Activated CD4-positive, alpha-beta T cell treated with anti-CD3 and anti-CD28 coated beads, Interleukin-2, amount 10 ng/mL, durations not matched to agents 7 days and 5 days (primary cell): Measurements from ENCODE around the gene RGS3. TPM values are rescaled to one million over a fixed set of nuclear protein-coding genes. Genes with fewer than 3 reads are reported as not detected.

Experiments used
- CTCF ChIA-PET: fragments of 350-600 bp; sonication (Branson Sonifier 250); formaldehyde crosslinking; loops from one replicate; lab custom pipeline; 2021; ENCODE audit warnings: antibody characterized with exemption; lab: Charles Lee
- POLR2A ChIA-PET: fragments of 350-600 bp; sonication (Branson Sonifier 250); formaldehyde crosslinking; loops from one replicate; lab custom pipeline; 2021; ENCODE audit warnings: antibody characterized with exemption; lab: Charles Lee
- DNase-seq: peaks from one replicate; pipeline ENCODE4 v3.0.0-alpha.2; 2020
- H3K27ac Mint-ChIP-seq: one replicate; pipeline ENCODE4 v1.8.0; 2021; ENCODE audit warnings: mild to moderate bottlenecking, moderate library complexity, mixed read lengths
- H3K27me3 Mint-ChIP-seq: one replicate; pipeline ENCODE4 v1.8.0; 2021; ENCODE audit warnings: mixed read lengths
- H3K36me3 Mint-ChIP-seq: one replicate; pipeline ENCODE4 v1.8.0; 2021; ENCODE audit warnings: low read depth, mixed read lengths
- H3K4me1 Mint-ChIP-seq: one replicate; pipeline ENCODE4 v1.8.0; 2021; ENCODE audit warnings: mixed read lengths
- H3K4me3 Mint-ChIP-seq: one replicate; pipeline ENCODE4 v1.8.0; 2021; ENCODE audit warnings: mild to moderate bottlenecking, moderate library complexity, mixed read lengths
- H3K9me3 Mint-ChIP-seq: one replicate; pipeline ENCODE4 v1.8.0; 2021; ENCODE audit warnings: mixed read lengths
- total RNA-seq, 2 experiments: library from RNA; stranded (reverse); gene quantifications; one replicate each; pipeline ENCODE4 v1.2.3, GENCODE V29; 2021

RGS3 gene
- total RNA-seq, 2 experiments from 2014 or later = 41.5 to 41.6 TPM

- Mint-ChIP-seq H3K9me3 (no peaks in the 10 kb centered on the region), H3K27ac (no peak overlapping the region)
- POLR2A ChIA-PET = no interaction called here
These were observed 17.2 kb upstream of the RGS3 start for GRCh38 chr9:113446323-113446740.

GRCh38 chr9:113449376-113449775 is 14.2 kb upstream of the RGS3 start:
- H3K27me3 Mint-ChIP-seq = no peaks in the 10 kb centered on the region
- no peaks in the 10 kb centered on the region for H3K36me3 Mint-ChIP-seq
- ChIA-PET POLR2A (no interaction called here), CTCF (interaction anchor here (2.4 kb wide), 1 partner anchor 133 kb away, joined by 11 read pairs; no protein-coding TSS in a partner anchor)
- H3K27ac Mint-ChIP-seq = no peak overlapping the region
- H3K4me1 Mint-ChIP-seq = peaks cover 1% of the 10 kb centered on the region
- DNase-seq = no peak
- no peaks in the 10 kb centered on the region for H3K9me3 Mint-ChIP-seq
- H3K4me3 Mint-ChIP-seq = no peak overlapping the region

More at GRCh38 chr9:113446323-113446740, 17.2 kb upstream of the RGS3 start:
- CTCF ChIA-PET = interaction anchor here (0.7 to 3.6 kb wide), 12 partner anchors 9 to 402 kb away, joined by 3 to 16 read pairs (median 4); partner anchors contain the start of gene ALAD
- Mint-ChIP-seq H3K4me3 (no peak overlapping the region), H3K4me1 (no peaks in the 10 kb centered on the region), H3K27me3 (no peaks in the 10 kb centered on the region), H3K36me3 (no peaks in the 10 kb centered on the region)
- no peak for DNase-seq

- Mint-ChIP-seq H3K27me3 (no peaks in the 10 kb centered on the region), H3K36me3 (no peaks in the 10 kb centered on the region), H3K4me1 (peaks cover 13% of the 10 kb centered on the region), H3K9me3 (no peaks in the 10 kb centered on the region), H3K4me3 (no peak overlapping the region), H3K27ac (no peak overlapping the region)
- POLR2A ChIA-PET = no interaction called here
- DNase-seq = no peak
- CTCF ChIA-PET = interaction anchor here (0.8 to 1.2 kb wide), 2 partner anchors 25 to 77 kb away, joined by 4 read pairs; no protein-coding TSS in a partner anchor
These were observed 11.4 kb upstream of the RGS3 start for GRCh38 chr9:113452113-113452605.

GRCh38 chr9:113454914-113455761 is 8.4 kb upstream of the RGS3 start:
- H3K27ac Mint-ChIP-seq = peak overlapping the region; percentile 54

GRCh38 chr9:113456235-113456634 is 7.3 kb upstream of the RGS3 start:
- H3K27ac Mint-ChIP-seq = no peak overlapping the region
- peaks cover 13% of the 10 kb centered on the region for H3K4me1 Mint-ChIP-seq
- POLR2A ChIA-PET = no interaction called here
- DNase-seq = no peak
- no peaks in the 10 kb centered on the region for H3K9me3 Mint-ChIP-seq
- CTCF ChIA-PET = interaction anchor here (0.6 to 1.9 kb wide), 2 partner anchors 10 to 166 kb away, joined by 3 to 4 read pairs; no protein-coding TSS in a partner anchor
- H3K36me3 Mint-ChIP-seq = no peaks in the 10 kb centered on the region
- H3K27me3 Mint-ChIP-seq = no peaks in the 10 kb centered on the region
- H3K4me3 Mint-ChIP-seq = no peak overlapping the region

More at GRCh38 chr9:113454914-113455761, 8.4 kb upstream of the RGS3 start:
- Mint-ChIP-seq H3K4me1 (peaks cover 13% of the 10 kb centered on the region), H3K36me3 (no peaks in the 10 kb centered on the region), H3K27me3 (no peaks in the 10 kb centered on the region), H3K9me3 (no peaks in the 10 kb centered on the region), H3K4me3 (no peak overlapping the region)
- DNase-seq = no peak
- ChIA-PET CTCF (interaction anchor here (0.9 to 1.9 kb wide), 4 partner anchors 9 to 203 kb away, joined by 3 to 4 read pairs (median 4); no protein-coding TSS in a partner anchor), POLR2A (no interaction called here)

- Mint-ChIP-seq H3K9me3 (no peaks in the 10 kb centered on the region), H3K36me3 (no peaks in the 10 kb centered on the region), H3K4me1 (no peaks in the 10 kb centered on the region), H3K4me3 (no peak overlapping the region), H3K27ac (no peak overlapping the region), H3K27me3 (no peaks in the 10 kb centered on the region)
- ChIA-PET POLR2A (no interaction called here), CTCF (interaction anchor here (0.6 kb wide), 1 partner anchor 15 kb away, joined by 3 read pairs; no protein-coding TSS in a partner anchor)
- DNase-seq = no peak
These were observed 2.2 kb upstream of the RGS3 start for GRCh38 chr9:113461285-113461684.

GRCh38 chr9:113461943-113462342 is 1.6 kb upstream of the RGS3 start:
- no peaks in the 10 kb centered on the region for H3K36me3 Mint-ChIP-seq
- H3K4me1 Mint-ChIP-seq = no peaks in the 10 kb centered on the region
- H3K9me3 Mint-ChIP-seq = no peaks in the 10 kb centered on the region
- no peaks in the 10 kb centered on the region for H3K27me3 Mint-ChIP-seq
- no peak overlapping the region for H3K4me3 Mint-ChIP-seq
- no peak for DNase-seq
- CTCF ChIA-PET = no interaction called here
- POLR2A ChIA-PET = no interaction called here
- H3K27ac Mint-ChIP-seq = no peak overlapping the region

- Mint-ChIP-seq H3K27me3 (no peaks in the 10 kb centered on the region), H3K4me3 (no peak overlapping the region), H3K9me3 (peaks cover 6% of the 10 kb centered on the region), H3K36me3 (no peaks in the 10 kb centered on the region), H3K4me1 (no peaks in the 10 kb centered on the region), H3K27ac (no peak overlapping the region)
- POLR2A ChIA-PET = no interaction called here
- DNase-seq = no peak
- CTCF ChIA-PET = no interaction called here
These were observed 693 bp upstream of the RGS3 start for GRCh38 chr9:113462781-113463286.

GRCh38 chr9:113464286-113464660 is 746 bp downstream of the RGS3 start:
- H3K9me3 Mint-ChIP-seq = peaks cover 6% of the 10 kb centered on the region
- ChIA-PET POLR2A (no interaction called here), CTCF (no interaction called here)
- H3K27me3 Mint-ChIP-seq = no peaks in the 10 kb centered on the region
- H3K27ac Mint-ChIP-seq = no peak overlapping the region
- no peaks in the 10 kb centered on the region for H3K36me3 Mint-ChIP-seq
- H3K4me3 Mint-ChIP-seq = no peak overlapping the region
- no peaks in the 10 kb centered on the region for H3K4me1 Mint-ChIP-seq
- DNase-seq = no peak

GRCh38 chr9:113465599-113466140 is 2.1 kb downstream of the RGS3 start:
- ChIA-PET POLR2A (no interaction called here), CTCF (interaction anchor here (1.4 kb wide), 1 partner anchor 12 kb away, joined by 4 read pairs; no protein-coding TSS in a partner anchor)
- no peak overlapping the region for H3K27ac Mint-ChIP-seq
- no peaks in the 10 kb centered on the region for H3K36me3 Mint-ChIP-seq
- H3K4me1 Mint-ChIP-seq = no peaks in the 10 kb centered on the region
- H3K4me3 Mint-ChIP-seq = no peak overlapping the region
- no peak for DNase-seq
- no peaks in the 10 kb centered on the region for H3K27me3 Mint-ChIP-seq
- H3K9me3 Mint-ChIP-seq = peaks cover 6% of the 10 kb centered on the region

- ChIA-PET CTCF (interaction anchor here (0.9 to 1.4 kb wide), 2 partner anchors 10 to 46 kb away, joined by 3 to 4 read pairs; no protein-coding TSS in a partner anchor), POLR2A (no interaction called here)
- no peaks in the 10 kb centered on the region for H3K36me3 Mint-ChIP-seq
- H3K27ac Mint-ChIP-seq = no peak overlapping the region
- peaks cover 6% of the 10 kb centered on the region for H3K9me3 Mint-ChIP-seq
- no peak for DNase-seq
- no peaks in the 10 kb centered on the region for H3K4me1 Mint-ChIP-seq
- peaks cover 3% of the 10 kb centered on the region for H3K27me3 Mint-ChIP-seq
- H3K4me3 Mint-ChIP-seq = no peak overlapping the region
These were observed 3.7 kb downstream of the RGS3 start for GRCh38 chr9:113467183-113467582.

- H3K36me3 Mint-ChIP-seq = no peaks in the 10 kb centered on the region
- DNase-seq = no peak
- ChIA-PET CTCF (interaction anchor here (0.9 kb wide), 1 partner anchor 123 kb away, joined by 3 read pairs; no protein-coding TSS in a partner anchor), POLR2A (no interaction called here)
- H3K27ac Mint-ChIP-seq = no peak overlapping the region
- peaks cover 6% of the 10 kb centered on the region for H3K9me3 Mint-ChIP-seq
- peaks cover 5% of the 10 kb centered on the region for H3K27me3 Mint-ChIP-seq
- no peaks in the 10 kb centered on the region for H3K4me1 Mint-ChIP-seq
- H3K4me3 Mint-ChIP-seq = no peak overlapping the region
These were observed 5.4 kb downstream of the RGS3 start for GRCh38 chr9:113468716-113469448.
